GM19372 (cell line): ENCODE data around the gene PRDM11.

Experiments
- ATAC-seq: cut with Tn5 transposase; IDR thresholded peaks from one replicate; pipeline ENCODE4 v1.9.1; 2021; ENCODE audit warnings: mild to moderate bottlenecking, low read depth, moderate library complexity; ENCODE audit not compliant: unreplicated experiment

The PRDM11 gene

DNA sequence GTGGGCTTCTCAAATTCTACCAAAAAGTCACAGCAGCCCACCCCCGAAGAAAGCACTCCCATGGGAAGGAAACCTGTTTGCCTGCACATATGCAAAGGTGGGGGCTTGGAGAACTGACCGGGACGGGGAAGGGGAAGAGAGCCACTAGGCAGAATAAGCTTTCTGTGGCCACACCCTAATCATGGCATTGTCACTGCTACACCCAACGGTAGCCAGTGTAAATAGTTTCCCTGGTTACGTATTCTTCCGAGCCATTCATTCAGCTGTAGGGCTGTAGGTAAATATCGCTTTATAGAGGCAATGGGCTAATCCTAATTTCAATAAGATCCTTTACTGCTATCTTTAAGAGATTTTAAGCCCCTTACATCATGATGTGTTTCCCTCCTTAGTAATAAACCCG is 61.7 kb downstream of the PRDM11 start:
- ATAC-seq = no peak

DNA sequence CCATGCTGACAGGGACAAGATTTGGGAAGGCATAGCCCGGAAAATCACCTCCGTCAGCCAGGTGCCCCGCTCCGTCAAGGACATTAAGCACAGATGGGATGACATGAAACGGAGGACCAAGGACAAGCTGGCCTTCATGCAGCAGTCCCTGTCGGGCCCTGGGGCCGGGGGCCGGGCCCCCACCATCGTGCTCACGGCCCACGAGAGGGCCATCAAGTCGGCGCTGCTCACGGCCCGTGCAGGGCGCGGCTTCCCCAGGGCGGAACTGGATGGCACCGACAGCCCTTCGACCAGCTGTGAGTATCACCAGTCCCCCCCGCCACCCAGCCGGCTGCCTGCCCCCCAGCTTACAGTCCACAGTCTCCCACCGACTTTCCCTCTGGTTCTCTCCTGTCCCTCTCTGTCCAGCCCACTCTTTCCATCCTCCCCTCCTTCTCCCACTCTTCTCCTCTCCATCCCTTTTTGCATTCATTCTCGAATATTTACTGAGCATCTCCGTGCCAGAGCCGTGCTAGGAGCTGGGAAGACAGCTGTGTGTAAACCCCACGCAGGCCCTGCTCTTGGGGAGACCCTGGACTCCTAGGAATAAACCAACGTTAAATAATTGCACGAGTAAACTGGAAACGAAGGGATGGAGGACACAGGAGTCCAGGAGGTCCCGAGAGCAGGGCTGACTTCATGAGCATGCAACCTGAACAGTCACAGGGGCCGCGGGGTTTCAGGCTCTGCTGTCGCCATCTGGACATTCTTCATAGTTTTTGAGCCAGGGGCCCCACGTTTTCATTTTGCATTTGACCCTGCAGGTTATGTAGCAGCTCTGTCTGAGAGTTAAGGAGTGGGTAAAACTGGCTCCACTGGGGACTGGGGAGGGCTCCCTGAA is 62.8 kb downstream of the PRDM11 start:
- no peak for ATAC-seq

DNA sequence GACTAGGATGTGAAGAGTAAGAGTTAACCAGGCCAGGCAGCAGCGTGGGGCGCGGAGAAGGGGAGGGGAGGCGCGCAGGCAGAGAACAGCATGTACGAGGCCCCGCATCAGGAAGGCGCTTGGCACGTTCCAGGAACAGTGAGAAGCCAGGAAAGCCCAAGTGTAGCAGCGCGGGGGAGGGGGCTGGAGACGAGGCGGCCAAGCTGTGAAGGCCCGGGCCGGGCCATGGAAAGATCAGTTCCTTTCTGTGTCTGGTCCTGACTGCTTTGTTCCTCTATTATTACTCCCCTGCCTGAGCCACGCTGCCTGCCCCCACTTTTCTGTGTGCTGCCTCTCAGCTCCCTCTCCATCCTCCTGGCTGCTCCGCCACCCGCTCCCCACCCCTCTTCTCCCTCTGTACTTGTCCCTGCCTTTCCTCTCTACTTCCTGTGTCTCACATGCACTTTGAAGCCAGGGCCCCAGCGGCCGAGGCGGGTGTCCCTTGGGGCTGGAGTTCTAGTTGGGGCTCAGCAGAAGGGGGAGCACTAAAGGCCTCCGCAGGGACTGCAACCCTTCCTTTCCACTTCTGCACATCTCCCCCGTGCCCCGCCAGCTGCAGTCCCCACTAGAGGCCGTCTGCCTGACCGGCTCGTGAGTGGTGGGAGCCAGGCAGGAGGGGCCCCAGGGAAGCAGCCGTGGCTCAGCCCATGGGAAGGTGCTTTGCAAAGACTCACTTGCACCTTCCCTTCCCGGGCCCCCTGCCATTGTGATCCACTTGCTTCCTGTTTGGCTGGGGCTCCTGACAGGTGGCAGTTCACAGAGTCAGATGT is 63.7 kb downstream of the PRDM11 start:
- no peak for ATAC-seq

DNA sequence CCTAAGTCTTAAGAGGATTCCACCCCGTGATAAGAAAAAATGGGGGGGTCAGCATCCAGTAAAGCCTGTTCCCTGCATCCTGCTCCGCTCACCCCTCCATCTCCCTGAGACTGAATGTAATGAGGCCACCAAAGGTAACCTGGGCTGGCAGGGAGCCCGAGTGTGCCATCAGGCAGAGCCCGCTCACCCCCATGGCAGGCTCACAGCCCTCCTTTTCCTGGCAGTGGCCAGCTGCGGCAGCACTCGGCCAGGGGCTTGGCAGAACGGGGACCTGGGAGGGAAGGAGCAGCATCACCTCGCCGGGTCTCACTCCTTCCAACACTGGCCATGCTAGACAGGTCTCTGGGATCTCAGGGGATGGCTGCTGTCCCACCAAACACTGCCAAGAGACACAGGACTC is 64.4 kb downstream of the PRDM11 start:
- ATAC-seq = no peak

DNA sequence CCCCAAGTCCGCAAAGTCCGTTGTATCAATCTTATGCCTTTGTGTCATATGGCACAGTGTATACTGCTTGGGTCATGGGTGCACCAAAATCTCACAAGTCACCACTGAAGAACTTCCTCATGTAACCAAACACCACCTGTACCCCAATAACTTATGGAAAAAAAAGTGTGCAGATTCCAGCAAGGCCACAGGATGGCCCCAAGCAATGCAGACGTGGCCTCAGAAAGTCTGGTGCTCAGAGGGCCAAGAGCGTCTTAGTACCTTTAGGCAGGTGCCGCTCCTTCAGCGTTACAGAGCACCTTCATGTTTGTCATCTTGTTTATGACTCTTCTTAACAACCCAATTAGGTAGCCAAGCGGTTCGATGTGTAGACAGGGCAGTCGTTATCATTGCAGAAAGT is 65.3 kb downstream of the PRDM11 start:
- ATAC-seq = no peak

DNA sequence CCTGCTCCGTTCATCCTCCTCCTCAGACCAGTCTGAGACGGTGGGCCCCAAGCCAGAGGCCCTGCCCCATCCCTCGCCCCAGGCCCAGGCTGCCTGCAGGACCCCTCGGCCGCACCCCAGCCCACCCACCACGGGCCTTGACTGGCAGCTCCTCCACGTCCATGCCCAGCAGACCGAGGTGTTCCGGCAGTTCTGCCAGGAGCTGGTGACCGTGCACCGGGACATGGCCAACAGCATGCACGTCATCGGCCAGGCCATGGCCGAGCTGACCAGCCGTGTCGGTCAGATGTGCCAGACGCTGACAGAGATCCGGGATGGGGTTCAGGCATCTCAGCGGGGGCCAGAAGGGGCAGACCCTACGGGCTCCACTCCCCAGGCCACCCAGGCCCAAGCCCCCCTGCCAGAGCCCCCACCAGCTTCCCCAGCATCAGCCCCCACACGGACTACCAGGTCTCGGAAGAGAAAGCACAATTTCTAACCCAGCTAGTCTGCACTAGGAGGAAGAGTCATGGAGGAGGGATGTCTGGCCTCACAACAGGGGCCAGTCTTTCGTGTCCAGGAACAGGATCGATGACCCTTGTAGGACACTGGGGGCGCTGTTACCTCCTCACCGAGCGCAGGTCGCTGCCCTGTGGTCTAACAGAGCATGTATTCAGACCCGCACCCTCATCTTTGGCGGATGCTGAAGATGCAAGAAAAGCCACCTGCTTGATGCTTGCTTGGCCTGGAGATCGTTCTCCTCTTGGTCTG is 66.3 kb downstream of the PRDM11 start:
- no peak for ATAC-seq

DNA sequence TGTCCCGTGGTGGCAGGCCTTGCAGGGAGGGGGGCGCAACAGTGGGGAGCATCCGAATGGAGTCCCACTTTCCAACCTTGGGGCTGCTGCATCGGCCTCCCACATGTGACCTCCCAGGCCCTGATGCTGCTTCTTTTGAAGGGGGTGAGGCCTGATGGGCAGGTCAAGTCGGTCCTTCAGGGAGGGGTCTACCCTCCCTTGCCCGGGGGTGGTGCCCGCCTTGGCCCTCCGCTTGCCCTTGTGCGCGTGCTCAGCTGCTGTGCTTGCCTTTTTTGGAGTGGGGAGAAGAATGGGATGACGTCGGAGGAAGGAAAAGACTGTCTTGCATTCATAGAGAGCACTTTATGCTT is 66.9 kb downstream of the PRDM11 start:
- no peak for ATAC-seq

DNA sequence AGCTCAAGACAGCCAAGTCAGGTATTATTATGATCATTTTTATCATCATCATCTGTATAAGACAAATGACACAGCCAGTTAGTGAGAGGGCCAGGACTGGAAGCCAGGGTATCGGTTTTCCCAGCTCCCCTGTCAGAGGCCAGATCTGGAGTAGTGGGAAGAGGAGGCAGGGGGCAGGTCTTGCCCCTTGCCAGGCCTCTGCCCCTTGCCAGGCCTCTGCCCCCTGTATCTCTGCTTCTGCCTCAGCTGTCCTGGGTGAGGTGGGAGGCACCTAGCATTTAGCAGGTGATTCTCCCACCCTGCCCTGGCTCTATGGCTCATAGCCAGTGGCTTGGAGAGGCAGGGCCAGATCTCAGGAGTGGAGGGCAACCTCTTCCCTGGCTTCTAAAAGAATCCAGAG is 67.3 kb downstream of the PRDM11 start:
- ATAC-seq = no peak

DNA sequence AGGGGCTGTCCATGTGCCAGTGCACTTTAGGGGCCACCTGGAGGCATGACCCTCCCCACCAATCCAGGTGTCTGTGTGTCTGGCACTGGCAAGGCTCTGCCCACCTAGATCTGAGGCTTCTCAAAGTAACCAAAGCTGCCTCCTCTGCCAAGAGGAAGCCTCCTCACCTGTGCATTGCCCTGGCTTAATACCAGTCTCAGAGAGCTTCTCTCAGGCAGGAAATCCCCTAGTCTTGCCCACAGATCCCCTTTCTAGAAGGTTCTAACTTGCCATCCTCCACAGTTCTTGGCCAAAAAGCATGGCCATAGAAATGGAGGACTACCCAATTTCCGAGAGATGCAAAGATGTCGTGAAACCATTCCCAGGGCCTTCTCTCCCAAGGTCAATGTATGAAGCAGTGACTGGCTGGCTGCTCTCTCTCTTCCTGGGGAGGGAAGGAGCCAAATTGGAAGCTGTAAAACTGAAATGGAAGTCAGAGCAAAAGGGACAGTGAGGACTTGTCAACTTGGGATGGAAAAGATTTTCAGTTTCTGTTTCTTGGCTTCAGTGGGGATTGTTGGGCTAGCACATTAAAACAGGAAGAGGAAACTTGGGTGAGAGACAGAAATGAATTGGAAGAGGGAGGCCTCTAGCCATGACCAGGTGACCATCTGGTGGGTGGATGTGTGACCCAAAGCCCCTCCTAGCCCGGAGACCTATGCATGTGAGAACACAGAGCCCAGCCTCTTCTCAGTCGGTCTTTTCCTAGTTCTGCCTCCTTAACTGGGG is 68.8 kb downstream of the PRDM11 start:
- ATAC-seq = no peak

DNA sequence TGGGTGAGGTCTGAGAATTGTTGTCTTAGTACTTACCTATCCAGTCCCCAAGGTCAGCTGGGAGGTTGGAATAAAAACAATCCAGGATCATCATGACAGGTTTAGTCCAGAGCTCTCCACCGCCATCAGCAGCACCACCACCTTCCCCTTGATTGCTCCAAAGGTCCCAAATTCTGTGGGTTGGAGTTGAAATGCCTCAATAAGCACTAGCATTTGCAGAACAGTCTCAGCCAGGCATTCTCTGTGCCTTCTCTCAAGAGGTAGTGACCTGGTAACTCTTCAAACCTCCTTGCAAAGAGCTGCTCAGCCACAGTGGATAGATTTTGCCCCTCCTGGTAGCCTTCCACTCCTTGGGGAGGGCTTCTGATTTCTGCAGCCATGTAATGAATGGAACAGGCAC is 69.6 kb downstream of the PRDM11 start:
- ATAC-seq = no peak

DNA sequence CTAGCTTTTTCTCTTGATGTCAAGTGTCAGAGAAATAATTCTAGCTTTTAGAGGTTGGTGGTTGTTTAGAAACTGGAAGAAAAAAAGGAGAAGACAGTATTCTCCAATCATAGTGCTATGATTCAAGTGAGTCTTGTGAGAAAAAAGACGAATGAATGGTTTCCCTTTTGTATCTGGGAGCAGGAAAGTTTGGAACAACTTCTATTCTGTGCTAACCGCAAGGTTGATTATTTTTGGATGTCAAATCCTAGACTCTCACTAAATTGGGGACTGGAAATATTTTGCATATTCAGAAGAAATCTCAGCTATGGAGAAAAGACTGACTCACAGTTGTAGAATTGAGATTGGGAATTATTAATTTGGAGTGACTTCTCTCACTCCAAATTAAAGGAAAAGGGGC is 70.5 kb downstream of the PRDM11 start:
- no peak for ATAC-seq

DNA sequence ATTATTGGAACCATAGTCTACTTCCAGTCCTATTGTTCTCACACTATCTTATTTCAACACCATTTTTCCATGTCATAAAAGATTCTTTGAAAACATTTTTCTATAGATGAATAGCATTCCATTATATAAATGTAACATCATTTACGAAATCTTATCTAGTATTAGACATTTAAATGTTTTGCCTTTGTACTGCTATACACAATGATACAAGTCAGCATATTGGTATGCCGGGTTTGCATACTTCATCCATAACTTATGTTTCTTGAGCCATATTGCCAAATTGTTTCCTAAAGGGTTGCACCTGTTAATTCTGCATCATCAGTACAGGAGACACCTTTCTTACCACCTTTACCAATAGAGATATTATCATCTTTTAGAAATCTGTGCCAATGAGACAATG is 71.6 kb downstream of the PRDM11 start:
- ATAC-seq = no peak

DNA sequence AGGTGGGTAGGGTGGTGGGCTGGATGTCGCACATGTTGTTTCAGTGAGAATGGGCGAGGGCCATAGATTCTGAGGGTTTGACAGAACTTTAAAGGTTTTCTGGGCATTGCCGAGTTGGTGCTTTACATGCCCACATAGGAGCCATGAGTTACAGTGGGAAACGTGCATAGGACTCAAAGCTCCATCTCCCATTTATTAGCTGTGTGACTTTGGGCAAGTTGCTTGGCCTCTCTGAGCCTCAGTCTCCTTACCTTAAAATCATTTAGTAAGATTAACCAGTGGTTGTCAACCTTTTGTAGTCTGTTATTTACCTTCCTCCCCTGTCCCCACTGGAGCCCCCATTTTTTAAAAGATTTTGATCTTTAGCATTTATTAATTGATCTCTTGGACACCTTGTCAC is 72.3 kb downstream of the PRDM11 start:
- ATAC-seq = no peak

DNA sequence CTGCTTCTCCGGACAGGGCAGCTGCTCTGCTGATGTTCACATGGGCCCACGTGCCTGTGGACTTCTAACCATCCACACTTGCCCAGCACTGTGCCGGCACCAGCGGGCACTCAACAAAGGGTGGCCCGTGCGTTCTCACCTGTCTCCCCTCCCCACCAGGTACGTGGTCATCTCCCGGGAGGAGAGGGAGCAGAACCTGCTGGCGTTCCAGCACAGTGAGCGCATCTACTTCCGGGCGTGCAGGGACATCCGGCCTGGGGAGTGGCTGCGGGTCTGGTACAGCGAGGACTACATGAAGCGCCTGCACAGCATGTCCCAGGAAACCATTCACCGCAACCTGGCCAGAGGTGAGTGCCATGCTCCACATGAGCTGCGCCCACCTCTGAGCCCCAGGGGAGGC is 73.0 kb downstream of the PRDM11 start:
- no peak for ATAC-seq

DNA sequence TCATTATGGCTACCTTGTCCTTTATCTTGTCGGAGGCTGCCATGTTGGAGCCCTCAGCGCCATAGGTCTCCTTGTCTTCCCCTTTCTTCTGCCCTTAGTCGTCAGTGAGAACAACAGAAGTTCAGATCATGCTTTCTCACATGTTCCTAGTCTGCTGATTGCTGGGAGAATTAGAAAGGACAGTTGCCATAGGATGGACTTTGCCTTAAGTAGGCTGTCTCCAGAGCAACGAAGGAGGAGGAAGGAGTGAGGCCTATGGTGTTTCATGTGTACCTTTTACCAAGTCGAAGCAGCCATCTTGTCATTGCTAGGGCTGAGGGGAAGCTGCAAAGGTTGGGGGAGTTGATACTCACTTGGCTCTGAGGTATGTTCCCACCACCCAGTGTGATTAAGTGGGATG is 77.1 kb downstream of the PRDM11 start:
- ATAC-seq = no peak

DNA sequence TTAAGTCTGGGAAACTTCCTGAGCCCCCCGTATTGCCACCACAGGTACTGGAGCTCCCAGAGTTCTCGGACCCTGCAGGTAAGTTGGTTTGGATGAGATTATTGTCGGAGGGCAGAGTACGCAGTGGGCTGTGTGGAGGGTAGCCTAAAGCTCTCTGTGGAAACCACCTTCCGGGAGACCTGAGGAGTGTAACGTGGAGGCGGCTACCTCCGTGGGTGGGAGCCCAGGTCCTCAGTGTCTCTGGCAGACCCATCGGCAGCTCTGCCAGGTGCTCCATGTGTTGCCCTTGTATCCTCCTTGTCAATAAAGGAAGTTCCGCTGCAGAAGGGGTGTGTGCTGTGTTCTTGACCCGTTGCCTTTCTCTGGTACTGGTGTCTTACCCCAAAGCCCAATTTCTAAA is 78.3 kb downstream of the PRDM11 start:
- ATAC-seq = no peak

DNA sequence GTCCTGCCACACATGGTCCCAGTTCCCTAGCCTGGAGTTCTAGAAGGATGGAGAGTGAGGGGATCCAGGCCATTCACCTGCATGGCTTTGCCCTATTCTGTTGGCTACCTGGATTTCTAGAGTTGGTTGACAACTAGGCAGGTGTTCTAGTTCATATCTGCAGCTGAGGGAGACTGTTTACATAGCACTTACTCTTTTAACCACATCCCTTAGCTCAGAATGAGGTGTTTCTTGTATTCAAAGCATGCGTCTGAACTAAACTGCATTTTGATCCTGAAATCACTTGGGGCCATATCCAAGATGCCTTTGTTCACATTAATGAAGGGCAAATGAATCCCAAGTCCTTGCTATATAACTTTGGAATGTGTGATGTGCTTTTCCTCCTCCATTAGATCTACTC is 78.8 kb downstream of the PRDM11 start:
- ATAC-seq = no peak

DNA sequence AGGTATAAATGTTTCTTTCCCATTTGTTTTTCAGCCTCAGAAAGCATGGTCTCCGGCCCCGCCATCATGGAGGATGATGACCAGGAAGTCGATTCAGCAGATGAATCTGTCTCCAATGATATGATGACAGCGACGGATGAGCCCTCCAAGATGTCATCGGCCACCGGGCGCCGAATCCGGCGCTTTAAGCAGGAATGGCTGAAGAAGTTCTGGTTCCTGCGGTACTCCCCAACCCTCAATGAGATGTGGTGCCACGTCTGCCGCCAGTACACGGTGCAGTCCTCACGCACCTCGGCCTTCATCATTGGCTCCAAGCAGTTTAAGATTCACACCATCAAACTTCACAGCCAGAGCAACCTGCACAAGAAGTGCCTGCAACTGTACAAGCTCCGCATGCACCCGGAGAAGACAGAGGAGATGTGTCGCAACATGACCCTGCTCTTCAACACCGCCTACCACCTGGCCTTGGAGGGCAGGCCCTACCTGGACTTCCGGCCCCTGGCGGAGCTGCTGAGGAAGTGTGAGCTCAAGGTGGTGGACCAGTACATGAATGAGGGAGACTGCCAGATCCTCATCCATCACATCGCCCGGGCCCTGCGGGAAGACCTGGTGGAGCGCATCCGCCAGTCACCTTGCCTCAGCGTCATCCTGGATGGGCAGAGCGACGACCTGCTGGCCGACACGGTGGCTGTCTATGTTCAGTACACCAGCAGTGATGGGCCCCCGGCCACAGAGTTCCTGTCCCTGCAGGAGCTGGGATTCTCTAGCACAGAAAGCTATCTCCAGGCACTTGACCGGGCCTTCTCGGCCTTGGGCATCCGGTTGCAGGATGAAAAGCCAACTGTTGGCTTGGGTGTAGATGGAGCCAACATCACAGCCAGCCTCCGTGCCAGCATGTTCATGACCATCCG is 79.8 kb downstream of the PRDM11 start:
- ATAC-seq = no peak

DNA sequence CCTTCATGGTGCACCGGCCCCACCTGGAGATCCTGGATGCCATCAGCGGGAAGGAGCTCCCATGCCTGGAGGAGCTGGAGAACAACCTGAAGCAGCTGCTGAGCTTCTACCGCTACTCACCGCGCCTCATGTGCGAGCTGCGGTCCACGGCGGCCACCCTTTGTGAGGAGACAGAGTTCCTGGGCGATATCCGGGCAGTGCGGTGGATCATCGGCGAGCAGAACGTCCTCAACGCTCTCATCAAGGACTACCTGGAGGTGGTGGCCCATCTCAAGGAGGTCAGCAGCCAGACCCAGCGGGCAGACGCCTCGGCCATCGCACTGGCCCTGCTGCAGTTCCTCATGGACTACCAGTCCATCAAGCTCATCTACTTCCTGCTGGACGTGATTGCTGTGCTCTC is 80.5 kb downstream of the PRDM11 start:
- ATAC-seq = no peak

DNA sequence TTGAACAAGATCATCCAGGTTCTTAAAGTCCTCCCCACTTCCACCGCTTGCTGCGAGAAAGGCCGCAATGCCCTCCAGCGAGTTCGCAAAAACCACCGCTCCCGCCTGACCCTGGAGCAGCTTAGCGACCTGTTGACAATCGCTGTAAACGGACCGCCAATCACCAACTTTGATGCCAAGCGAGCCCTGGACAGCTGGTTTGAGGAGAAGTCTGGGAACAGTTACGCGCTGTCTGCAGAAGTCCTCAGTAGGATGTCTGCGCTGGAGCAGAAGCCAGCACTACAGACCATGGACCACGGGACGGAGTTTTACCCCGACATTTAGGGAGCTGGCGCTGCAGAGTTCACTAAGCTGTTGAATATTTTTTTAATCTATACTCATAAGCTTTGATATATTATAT is 81.4 kb downstream of the PRDM11 start:
- ATAC-seq = no peak
